ENCODE measurements around the gene NFS1.

The NFS1 gene

DNA sequence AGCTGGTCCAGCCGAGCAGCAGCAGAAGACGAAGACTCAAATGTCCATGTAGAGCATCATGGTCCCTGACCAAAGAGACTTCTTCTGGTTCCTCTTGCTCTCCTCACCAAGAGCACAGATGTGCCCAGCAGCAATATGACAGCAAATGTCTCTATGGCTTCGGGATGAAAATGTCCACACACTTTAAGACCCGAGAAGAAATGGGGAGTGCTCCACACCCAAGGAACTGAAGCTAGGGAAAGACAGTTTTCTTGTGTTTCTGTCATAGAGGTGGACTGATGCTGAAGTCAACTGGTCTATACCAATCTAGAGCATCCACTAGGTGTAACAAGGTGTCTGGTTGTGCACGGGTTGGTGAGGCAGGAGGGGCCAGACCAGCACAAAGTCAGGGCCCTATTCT lies 29.9 kb downstream of the NFS1 start:
- WGBS, 2 experiments (ENCODE audit: insufficient coverage in 2 of 2), result 94 to 98% methylated on average over 4 to 5 of the region's 5 CpGs
- Histone ChIP-seq H3K36me3 (ENCODE audit: control insufficient read depth, insufficient read depth, low read length) (peaks cover 35% of the 10 kb centered on the region), H3K4me1 (ENCODE audit: control insufficient read depth, insufficient read depth, low read length, poor library complexity, severe bottlenecking) (no peaks in the 10 kb centered on the region), H3K4me3 (ENCODE audit: extremely low read depth, insufficient read depth, low read length, poor library complexity, severe bottlenecking) (no peak overlapping the region), H3K27ac (ENCODE audit: low read depth, low read length, severe bottlenecking) (no peak overlapping the region), H3K9me3 (ENCODE audit: control insufficient read depth, low read length) (no peaks in the 10 kb centered on the region)

DNA sequence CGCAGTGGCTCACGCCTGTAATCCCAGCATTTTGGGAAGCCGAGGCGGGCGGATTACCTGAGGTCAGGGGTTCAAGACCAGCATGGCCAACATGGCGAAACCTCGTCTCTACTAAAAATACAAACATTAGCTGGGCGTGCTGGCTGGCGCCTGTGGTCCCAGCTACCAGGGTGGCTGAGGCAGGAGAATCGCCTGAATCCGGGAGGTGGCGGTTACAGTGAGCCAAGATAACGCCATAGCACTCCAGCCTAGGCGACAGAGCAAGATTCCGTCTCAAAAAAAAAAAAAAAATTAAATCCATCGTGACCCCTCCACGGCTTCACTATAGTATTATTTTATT lies 33.2 kb downstream of the NFS1 start:
- peaks cover 20% of the 10 kb centered on the region for H3K36me3 ChIP-seq (ENCODE audit: control insufficient read depth, insufficient read depth, low read length)
- no peak overlapping the region for H3K27ac ChIP-seq (ENCODE audit: low read depth, low read length, severe bottlenecking)
- peaks cover 15% of the 10 kb centered on the region for H3K4me1 ChIP-seq (ENCODE audit: control insufficient read depth, insufficient read depth, low read length, poor library complexity, severe bottlenecking)
- H3K9me3 ChIP-seq (ENCODE audit: control insufficient read depth, low read length), result no peaks in the 10 kb centered on the region
- 92 to 97% methylated on average over 10 to 11 of the region's 17 CpGs for WGBS, 2 experiments (ENCODE audit: insufficient coverage in 2 of 2)
- no peak overlapping the region for H3K4me3 ChIP-seq (ENCODE audit: extremely low read depth, insufficient read depth, low read length, poor library complexity, severe bottlenecking)

DNA sequence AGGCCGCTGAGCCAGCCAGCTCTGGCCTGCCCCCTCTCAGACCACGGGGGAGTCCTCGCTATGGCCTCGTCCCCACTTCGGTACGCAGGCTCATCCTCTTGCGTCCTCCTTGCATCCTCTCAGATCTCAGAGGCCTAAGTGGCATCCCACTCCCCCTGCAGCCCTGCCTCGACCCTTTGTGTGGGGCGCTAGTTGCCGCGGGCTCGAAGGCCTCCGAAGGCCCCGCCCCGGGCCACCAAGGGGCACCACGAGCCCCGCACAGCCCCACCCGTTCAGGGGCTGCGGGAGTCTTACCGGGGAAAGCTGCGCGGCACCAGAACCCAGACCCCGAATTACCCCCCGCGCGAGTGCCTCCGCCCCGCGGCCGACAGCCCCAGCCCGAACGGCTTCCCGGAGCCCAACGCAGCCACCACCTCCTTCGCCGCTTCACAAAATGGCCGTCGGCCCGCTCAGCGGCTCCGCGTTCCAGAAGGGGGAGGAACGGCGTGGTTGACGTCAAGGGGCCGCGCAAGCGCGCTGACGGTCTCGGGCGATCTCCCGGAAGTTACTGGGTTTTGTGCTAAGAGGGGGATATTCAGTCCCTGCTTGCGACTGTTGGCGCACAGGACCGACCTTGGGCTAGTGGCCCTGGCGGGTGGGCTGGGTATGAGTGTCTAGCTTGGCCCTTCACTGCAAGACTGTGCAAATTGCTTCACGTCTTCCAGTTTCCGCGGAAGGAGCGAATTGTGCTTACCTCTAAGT lies 34.5 kb downstream of the NFS1 start, which contains the start of the genes CPNE1 and RBM12:
Gene CPNE1, minus strand, starts transcription at position 435 of the 741 bp plus-strand sequence. CDS start 31,977 bp downstream, outside the sequence.
Gene RBM12, minus strand, starts transcription at position 435 of the 741 bp plus-strand sequence. CDS start 9,578 bp downstream, outside the sequence.
- Histone ChIP-seq H3K4me1 (ENCODE audit: control insufficient read depth, insufficient read depth, low read length, poor library complexity, severe bottlenecking) (peaks cover 15% of the 10 kb centered on the region), H3K36me3 (ENCODE audit: control insufficient read depth, insufficient read depth, low read length) (peaks cover 14% of the 10 kb centered on the region), H3K4me3 (ENCODE audit: extremely low read depth, insufficient read depth, low read length, poor library complexity, severe bottlenecking) (peak within 1 kb of the TSS; percentile 91), H3K9me3 (ENCODE audit: control insufficient read depth, low read length) (no peaks in the 10 kb centered on the region), H3K27ac (ENCODE audit: low read depth, low read length, severe bottlenecking) (peak within 1 kb of the TSS; percentile 97)
- 2 to 5% methylated on average over 35 to 40 of the region's 61 CpGs for WGBS, 2 experiments (ENCODE audit: insufficient coverage in 2 of 2)

DNA sequence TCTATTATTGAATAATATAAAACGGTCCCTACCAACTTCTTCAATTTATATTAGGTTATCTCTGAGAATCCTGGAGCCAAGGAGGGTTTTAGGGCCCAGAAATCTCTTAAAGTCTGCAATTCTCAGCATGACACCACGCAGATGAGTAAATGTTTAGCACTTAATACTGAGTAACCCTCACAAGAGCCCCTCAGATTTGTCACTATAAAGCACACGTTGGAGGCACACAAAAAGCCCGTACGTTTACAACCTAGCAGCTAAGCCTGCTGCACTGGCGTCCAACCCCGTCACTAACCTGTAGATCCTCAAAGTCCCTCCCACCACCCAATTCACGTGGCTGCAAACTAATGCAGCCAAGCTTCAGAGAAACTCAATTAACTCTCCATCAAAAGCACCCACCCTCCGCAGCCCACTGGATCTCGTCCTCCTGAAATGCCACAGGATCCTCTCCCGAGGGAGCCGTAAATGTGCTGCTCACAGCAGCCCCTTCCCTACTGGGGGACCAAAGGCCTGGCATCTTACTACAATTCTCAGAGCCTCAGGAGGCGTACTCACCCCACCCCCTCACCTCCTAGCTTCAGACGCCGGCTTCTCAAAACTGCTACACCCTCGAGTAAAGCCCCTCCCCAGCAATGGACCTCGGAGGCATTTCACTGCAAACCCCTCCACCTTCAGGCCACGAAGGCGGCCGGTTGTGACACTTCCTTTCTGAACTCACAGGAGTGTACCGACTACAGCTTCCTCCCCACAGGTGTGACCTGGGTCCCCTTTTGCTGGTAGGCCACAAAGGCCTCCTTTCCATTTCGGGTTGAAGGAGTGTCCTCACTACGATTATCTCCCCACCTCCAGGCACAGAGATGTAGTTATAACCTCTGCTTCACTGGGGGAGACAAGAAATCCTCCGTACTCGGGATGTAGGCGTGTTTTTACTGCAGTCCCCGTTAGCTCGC lies 35.4 kb downstream of the NFS1 start:
- H3K4me1 ChIP-seq (ENCODE audit: control insufficient read depth, insufficient read depth, low read length, poor library complexity, severe bottlenecking), result peaks cover 15% of the 10 kb centered on the region
- no peaks in the 10 kb centered on the region for H3K9me3 ChIP-seq (ENCODE audit: control insufficient read depth, low read length)
- H3K36me3 ChIP-seq (ENCODE audit: control insufficient read depth, insufficient read depth, low read length), result peaks cover 6% of the 10 kb centered on the region
- 0 to 1% methylated on average over 22 to 27 of the region's 28 CpGs for WGBS, 2 experiments (ENCODE audit: insufficient coverage in 2 of 2)
- peak overlapping the region; percentile 91 for H3K4me3 ChIP-seq (ENCODE audit: extremely low read depth, insufficient read depth, low read length, poor library complexity, severe bottlenecking)
- peak overlapping the region; percentile 97 for H3K27ac ChIP-seq (ENCODE audit: low read depth, low read length, severe bottlenecking)

DNA sequence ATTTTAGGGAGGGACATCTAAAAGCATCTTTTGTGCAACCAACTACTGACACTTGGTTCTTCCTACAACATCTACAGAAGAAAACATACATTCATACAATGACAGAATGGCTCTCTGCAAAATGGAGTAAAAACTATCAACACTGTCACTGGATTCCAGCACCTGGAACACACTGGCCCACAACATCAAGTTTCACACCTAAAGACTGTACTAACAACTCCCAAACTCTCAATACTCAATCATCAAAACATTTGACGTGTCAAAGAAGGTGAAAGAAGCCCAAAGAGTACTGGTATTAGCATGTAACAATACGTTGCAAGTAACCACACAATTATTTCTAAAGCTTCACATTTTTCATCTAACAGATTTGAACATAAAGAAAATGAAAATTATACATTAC lies 36.6 kb downstream of the NFS1 start:
- no peak overlapping the region for H3K27ac ChIP-seq (ENCODE audit: low read depth, low read length, severe bottlenecking)
- no peaks in the 10 kb centered on the region for H3K9me3 ChIP-seq (ENCODE audit: control insufficient read depth, low read length)
- WGBS, 2 experiments (ENCODE audit: insufficient coverage in 2 of 2), result 14% methylated on average over 2 of the region's 2 CpGs; no CpG with 5 or more reads in 1 of the 2 experiments
- H3K4me1 ChIP-seq (ENCODE audit: control insufficient read depth, insufficient read depth, low read length, poor library complexity, severe bottlenecking), result peaks cover 15% of the 10 kb centered on the region
- H3K36me3 ChIP-seq (ENCODE audit: control insufficient read depth, insufficient read depth, low read length), result peaks cover 6% of the 10 kb centered on the region
- H3K4me3 ChIP-seq (ENCODE audit: extremely low read depth, insufficient read depth, low read length, poor library complexity, severe bottlenecking), result peak overlapping the region; percentile 91

DNA sequence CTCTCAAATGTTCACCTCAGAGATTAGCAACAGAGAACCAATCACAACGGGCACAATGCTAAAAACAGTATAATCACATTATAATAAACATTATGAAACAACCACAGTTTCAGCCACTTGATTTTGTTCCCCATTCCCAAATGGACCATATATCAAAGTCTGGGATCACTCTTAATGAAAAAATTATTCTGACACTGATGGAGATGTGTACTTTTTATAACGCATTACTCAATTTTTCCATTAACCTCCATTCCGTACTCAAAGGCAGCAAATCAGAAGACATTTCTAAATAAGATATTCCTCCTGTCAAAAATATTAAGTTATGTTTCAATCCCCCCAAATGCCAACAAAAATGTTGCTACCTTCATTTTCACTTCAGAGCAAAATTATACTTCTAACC lies 37.2 kb downstream of the NFS1 start:
- Histone ChIP-seq H3K27ac (ENCODE audit: low read depth, low read length, severe bottlenecking) (no peak overlapping the region), H3K36me3 (ENCODE audit: control insufficient read depth, insufficient read depth, low read length) (peaks cover 12% of the 10 kb centered on the region)
- 83% methylated on average over 1 of the region's 3 CpGs; no CpG with 5 or more reads in 1 of the 2 experiments for WGBS, 2 experiments (ENCODE audit: insufficient coverage in 2 of 2)

DNA sequence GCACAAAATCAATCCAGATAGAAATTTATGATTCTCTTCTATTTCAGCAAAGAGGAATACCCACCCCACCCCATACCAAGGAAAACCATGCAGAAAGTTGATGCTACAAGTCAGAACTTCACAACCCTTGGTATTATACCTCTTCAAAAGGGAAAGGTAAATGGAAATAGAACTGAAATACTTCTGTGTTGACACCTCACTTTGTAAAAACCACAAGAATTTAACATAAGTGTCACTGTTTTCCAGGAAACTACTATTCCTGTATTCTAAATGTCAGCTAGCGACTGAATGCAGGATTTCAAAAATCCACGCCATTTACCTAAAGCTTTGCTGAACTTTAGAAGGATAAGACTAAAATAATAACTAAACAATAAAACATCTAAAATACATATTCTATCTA lies 38.1 kb downstream of the NFS1 start:
- peak overlapping the region; percentile 19 for H3K4me3 ChIP-seq (ENCODE audit: extremely low read depth, insufficient read depth, low read length, poor library complexity, severe bottlenecking)
- H3K9me3 ChIP-seq (ENCODE audit: control insufficient read depth, low read length), result no peaks in the 10 kb centered on the region

More for the DNA sequence above, 37.2 kb downstream of the NFS1 start:
- H3K4me3 ChIP-seq (ENCODE audit: extremely low read depth, insufficient read depth, low read length, poor library complexity, severe bottlenecking), result peak overlapping the region; percentile 19
- no peaks in the 10 kb centered on the region for H3K9me3 ChIP-seq (ENCODE audit: control insufficient read depth, low read length)
- H3K4me1 ChIP-seq (ENCODE audit: control insufficient read depth, insufficient read depth, low read length, poor library complexity, severe bottlenecking), result peaks cover 15% of the 10 kb centered on the region

DNA sequence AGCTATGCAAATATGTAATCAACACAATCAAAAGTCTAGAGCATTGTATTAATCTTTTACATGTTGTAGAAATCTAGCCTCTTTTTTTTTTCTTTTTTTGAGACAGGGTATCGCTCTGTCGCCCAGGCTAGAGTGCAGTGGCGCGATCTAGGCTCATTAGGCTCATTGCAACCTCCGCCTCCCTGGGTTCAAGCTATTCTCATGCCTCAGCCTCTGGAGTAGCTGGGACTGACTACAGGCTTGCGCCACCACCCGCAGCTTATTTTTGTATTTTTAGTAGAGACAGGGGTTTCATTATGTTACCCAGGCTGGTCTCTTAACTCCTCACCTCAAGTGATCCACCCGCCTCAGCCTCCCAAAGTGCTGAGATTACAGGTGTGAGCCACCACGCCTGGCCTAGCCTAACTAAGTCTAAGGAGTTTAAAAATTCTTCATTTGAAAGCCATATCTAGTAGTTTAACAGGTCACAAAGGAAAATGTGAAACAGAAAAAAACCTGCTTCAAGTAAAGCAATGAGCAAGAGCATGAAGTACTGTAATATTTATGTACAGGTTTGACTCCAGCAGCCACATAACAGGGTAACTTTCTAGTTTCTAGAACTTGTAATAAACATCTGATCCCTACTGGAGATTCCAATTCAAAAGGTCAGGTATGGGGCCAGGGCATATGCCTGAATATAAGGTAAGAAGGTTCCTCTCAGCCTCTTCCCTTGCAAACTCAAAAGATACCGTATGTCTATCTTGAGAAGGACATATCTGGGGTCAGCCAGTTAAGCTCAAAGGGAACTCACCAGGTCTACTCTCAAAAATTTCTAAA lies 38.8 kb downstream of the NFS1 start:
- H3K4me1 ChIP-seq (ENCODE audit: control insufficient read depth, insufficient read depth, low read length, poor library complexity, severe bottlenecking), result peaks cover 15% of the 10 kb centered on the region
- 86 to 94% methylated on average over 3 to 7 of the region's 10 CpGs for WGBS, 2 experiments (ENCODE audit: insufficient coverage in 2 of 2)
- no peaks in the 10 kb centered on the region for H3K9me3 ChIP-seq (ENCODE audit: control insufficient read depth, low read length)
- peaks cover 22% of the 10 kb centered on the region for H3K36me3 ChIP-seq (ENCODE audit: control insufficient read depth, insufficient read depth, low read length)
- no peak overlapping the region for H3K4me3 ChIP-seq (ENCODE audit: extremely low read depth, insufficient read depth, low read length, poor library complexity, severe bottlenecking)
- H3K27ac ChIP-seq (ENCODE audit: low read depth, low read length, severe bottlenecking), result no peak overlapping the region

More for the DNA sequence above, 38.1 kb downstream of the NFS1 start:
- peaks cover 15% of the 10 kb centered on the region for H3K4me1 ChIP-seq (ENCODE audit: control insufficient read depth, insufficient read depth, low read length, poor library complexity, severe bottlenecking)
- no peak overlapping the region for H3K27ac ChIP-seq (ENCODE audit: low read depth, low read length, severe bottlenecking)
- H3K36me3 ChIP-seq (ENCODE audit: control insufficient read depth, insufficient read depth, low read length), result peaks cover 19% of the 10 kb centered on the region
- no CpG with 5 or more reads among the region's 2 CpGs for WGBS, 2 experiments (ENCODE audit: insufficient coverage in 2 of 2)

DNA sequence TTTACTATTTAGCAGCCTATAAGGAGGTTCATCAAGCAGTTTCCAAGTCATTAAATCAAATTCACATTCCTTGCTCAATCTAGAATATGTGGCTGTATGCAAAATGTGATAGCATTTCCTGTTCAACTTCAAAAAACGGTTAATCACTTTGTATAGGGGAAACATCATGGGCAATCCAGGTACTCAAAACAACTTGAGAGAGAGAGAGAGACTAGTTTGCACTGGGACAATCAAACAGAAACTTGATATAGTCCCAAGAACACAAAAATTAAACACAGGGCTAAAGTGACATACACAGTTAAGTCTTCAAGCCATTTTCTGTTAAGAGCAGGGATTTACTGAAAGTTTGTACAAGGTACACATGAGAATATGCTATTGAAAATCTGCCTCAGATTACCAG lies 41.9 kb downstream of the NFS1 start:
- no CpG with 5 or more reads among the region's 1 CpG for WGBS, 2 experiments (ENCODE audit: insufficient coverage in 2 of 2)
- H3K36me3 ChIP-seq (ENCODE audit: control insufficient read depth, insufficient read depth, low read length), result peaks cover 52% of the 10 kb centered on the region

DNA sequence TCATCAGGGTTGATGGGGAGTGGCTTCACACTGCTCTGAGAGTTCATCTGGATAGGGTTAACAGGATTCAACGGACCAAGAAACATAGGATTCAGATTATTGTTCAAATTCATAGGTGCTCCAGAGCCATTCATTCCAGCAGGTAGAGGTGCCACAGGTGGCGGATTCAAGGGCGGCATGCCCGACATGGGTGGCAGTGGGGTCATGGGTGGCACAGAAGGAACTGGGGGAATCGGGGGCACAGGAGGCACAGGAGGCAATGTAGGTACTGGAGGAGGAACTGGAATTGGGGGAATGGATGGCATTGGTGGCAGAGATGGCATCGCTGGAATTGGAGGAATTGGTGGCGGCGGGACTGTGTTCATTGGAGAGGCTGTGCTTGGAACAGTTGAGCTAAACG lies 44.7 kb downstream of the NFS1 start:
- H3K4me1 ChIP-seq (ENCODE audit: control insufficient read depth, insufficient read depth, low read length, poor library complexity, severe bottlenecking), result no peaks in the 10 kb centered on the region
- H3K9me3 ChIP-seq (ENCODE audit: control insufficient read depth, low read length), result no peaks in the 10 kb centered on the region
- H3K36me3 ChIP-seq (ENCODE audit: control insufficient read depth, insufficient read depth, low read length), result peaks cover 65% of the 10 kb centered on the region
- no peak overlapping the region for H3K4me3 ChIP-seq (ENCODE audit: extremely low read depth, insufficient read depth, low read length, poor library complexity, severe bottlenecking)
- no peak overlapping the region for H3K27ac ChIP-seq (ENCODE audit: low read depth, low read length, severe bottlenecking)
- 98% methylated on average over 9 of the region's 9 CpGs for WGBS, 2 experiments (ENCODE audit: insufficient coverage in 2 of 2)

More for the DNA sequence above, 41.9 kb downstream of the NFS1 start:
- H3K27ac ChIP-seq (ENCODE audit: low read depth, low read length, severe bottlenecking), result no peak overlapping the region
- no peaks in the 10 kb centered on the region for H3K9me3 ChIP-seq (ENCODE audit: control insufficient read depth, low read length)
- H3K4me1 ChIP-seq (ENCODE audit: control insufficient read depth, insufficient read depth, low read length, poor library complexity, severe bottlenecking), result peaks cover 12% of the 10 kb centered on the region
- no peak overlapping the region for H3K4me3 ChIP-seq (ENCODE audit: extremely low read depth, insufficient read depth, low read length, poor library complexity, severe bottlenecking)
